HG02588 (cell line): ENCODE data around the gene MDH2.
"Not testable (repeated sequence)": the region's sequence is repeated elsewhere in the genome, so short reads cannot be mapped to it uniquely, and the experiment has no call there.

Experiments
- ATAC-seq: cut with Tn5 transposase; IDR thresholded peaks from one replicate; pipeline ENCODE4 v1.9.1; 2021; ENCODE audit warnings: mild to moderate bottlenecking, moderate library complexity; ENCODE audit not compliant: unreplicated experiment

Gene MDH2

DNA sequence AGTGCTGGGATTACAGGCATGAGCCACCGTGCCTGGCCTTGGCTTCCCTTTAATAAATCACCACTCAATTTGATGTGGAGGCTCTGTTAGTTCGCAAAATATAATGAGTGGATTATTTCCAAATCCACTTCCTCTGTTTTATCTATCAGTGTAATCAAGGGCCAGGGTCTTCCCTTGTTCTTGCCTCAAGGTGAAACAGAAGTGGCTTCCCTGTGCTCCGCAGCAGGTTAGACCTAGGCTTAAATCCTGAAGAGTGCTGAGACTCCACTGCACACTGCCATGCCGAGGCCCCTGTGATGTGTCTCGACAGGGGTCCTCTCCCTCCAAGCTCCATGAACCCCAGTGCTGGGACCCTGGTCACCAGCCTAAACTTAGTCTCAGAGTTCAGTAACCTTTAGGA, 59.0 kb downstream of the MDH2 start:
- no peak for ATAC-seq

DNA sequence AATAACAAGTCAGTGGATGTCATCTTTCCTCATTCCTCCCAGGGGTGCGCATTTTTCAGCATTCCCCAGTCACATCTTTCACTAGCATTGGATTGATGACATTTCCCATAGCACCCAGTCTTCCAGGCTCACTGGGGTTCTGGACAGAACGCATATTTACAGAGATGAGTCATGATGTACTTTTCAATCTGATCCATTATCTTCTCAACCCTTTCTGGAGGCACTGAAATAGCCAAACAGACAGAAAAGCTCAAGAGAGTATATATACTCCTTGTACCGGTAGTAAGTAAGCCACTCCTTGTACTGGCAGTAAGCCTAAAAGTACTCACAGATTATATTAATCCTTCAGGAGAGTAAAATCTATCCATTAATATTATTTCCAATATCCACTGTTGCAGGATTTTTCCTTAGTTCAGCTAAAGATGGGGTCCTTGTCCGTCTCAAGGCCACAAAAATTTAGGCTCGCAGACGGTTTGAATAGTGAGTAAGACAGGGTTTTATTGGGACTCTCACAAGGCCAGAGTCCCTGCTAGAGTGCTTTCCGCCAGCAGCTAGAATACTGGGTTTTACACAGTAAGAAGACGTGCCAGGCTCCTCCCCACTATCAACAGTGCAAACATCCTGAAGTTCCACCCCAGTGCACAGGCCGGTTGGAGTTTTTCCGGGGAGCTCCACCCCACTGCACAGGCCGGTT, 60.8 kb downstream of the MDH2 start:
- no peak for ATAC-seq

DNA sequence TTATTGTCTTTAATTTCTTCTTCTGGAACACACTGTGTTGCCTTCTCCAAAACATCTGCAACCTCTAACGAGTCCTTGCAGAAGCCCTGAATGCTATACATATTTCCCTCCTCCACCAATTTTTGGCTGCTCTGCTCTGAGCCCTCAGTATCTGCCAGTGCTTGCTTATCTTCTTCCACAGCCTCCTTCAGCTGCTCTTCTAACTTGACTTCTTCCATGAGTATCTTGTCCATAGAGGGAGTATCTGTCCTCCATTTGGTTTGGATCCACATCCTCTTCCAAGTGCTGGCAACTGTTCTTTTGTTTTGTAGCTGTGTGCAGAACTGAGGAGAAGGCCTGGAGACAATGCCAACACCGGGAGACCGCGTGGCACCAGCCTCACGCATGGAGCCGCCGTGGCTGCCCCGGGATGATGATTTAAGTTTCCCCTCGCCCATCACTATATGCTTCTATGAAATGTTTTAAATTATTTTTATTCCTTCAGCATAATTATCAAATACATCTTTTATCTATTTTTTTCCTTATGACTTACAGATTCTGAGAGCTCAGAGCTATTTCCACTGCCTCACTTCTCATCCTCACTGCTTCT, 65.2 kb downstream of the MDH2 start:
- not testable (repeated sequence) for ATAC-seq

DNA sequence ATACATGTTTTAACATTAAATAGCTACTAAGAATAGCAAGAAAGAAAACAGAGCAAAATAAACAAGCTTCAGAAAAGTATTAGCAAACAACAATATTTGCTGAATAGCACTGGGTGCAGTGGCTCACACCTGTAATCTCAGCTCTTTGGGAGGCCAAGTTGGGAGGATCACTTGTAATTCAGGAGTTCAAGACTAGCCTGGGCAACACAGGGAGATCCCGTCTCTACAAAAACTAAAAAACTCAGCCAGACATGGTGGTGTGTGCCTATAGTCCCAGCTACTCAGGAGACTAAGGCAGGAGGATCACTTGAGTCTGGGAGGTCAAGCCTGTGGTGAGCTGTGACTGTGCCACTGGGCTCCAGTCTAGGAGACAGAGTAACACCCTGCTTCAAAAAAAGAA, 66.8 kb downstream of the MDH2 start:
- ATAC-seq, result not testable (repeated sequence)
